Naive thymus-derived CD4-positive, alpha-beta T cell (primary cell): ENCODE measurements around the gene VWF. TPM values are rescaled to one million over a fixed set of nuclear protein-coding genes. Genes with fewer than 3 reads are reported as not detected.

Experiments
- ATAC-seq: fragments of 150-1000 bp; cut with Tn5 transposase; 2 replicates; pipeline ENCODE4 v1.10.0; 2021; ENCODE audit warnings: mild to moderate bottlenecking, moderate library complexity
- CTCF ChIA-PET: fragments of 350-600 bp; sonication (Branson Sonifier 250); formaldehyde crosslinking; loops from one replicate; lab custom pipeline; 2021; ENCODE audit warnings: antibody characterized with exemption; lab: Charles Lee
- POLR2A ChIA-PET: fragments of 350-600 bp; sonication (Branson Sonifier 250); formaldehyde crosslinking; loops from one replicate; lab custom pipeline; 2021; ENCODE audit warnings: antibody characterized with exemption, inconsistent platforms; lab: Charles Lee
- DNase-seq, 9 donors: peaks; one replicate each; pipeline versions ENCODE4 v3.0.0 to v3.0.0-alpha.2; 2020 to 2022; ENCODE audit warnings: mixed read lengths in 1 of 9
- H3K27ac ChIP-seq: one replicate; pipeline ENCODE4 v1.7.0; 2013; ENCODE audit warnings: mild to moderate bottlenecking, low read depth, low read length, moderate library complexity
- H3K27me3 ChIP-seq, 2 donors: one replicate each; pipeline ENCODE4 v1.7.0; 2013; ENCODE audit warnings: low read length in 2 of 2, mild to moderate bottlenecking in 2 of 2, moderate library complexity in 2 of 2; ENCODE audit not compliant: control insufficient read depth in 2 of 2, insufficient read depth in 2 of 2
- H3K36me3 ChIP-seq, 3 experiments: 1 replicate in 2 of 3; 2 replicates in 1 of 3; pipeline ENCODE4 v1.7.0; 2013; ENCODE audit warnings: low read length in 3 of 3, mild to moderate bottlenecking in 3 of 3, moderate library complexity in 1 of 3; ENCODE audit not compliant: insufficient read depth in 3 of 3, control insufficient read depth in 2 of 3
- H3K4me1 ChIP-seq, 2 donors: one replicate each; pipeline ENCODE4 v1.7.0; 2013; ENCODE audit warnings: low read length in 2 of 2, mild to moderate bottlenecking in 2 of 2, moderate library complexity in 1 of 2; ENCODE audit not compliant: control insufficient read depth in 2 of 2, insufficient read depth in 2 of 2
- H3K4me3 ChIP-seq: 2 replicates; pipeline ENCODE4 v1.7.0; 2013; ENCODE audit warnings: mild to moderate bottlenecking, low read length
- H3K9me3 ChIP-seq, 3 experiments: 1 replicate in 2 of 3; 2 replicates in 1 of 3; pipeline ENCODE4 v1.7.0; 2013; ENCODE audit warnings: low read length in 3 of 3; ENCODE audit not compliant: control insufficient read depth in 2 of 3
- H3K27ac Mint-ChIP-seq, 9 donors: one replicate each; pipeline ENCODE4 v1.8.0; 2020 to 2022; ENCODE audit warnings: mixed read lengths in 9 of 9, mild to moderate bottlenecking in 8 of 9, moderate library complexity in 5 of 9, inconsistent platforms in 2 of 9
- H3K27me3 Mint-ChIP-seq, 5 donors: one replicate each; pipeline ENCODE4 v1.8.0; 2021 to 2022; ENCODE audit warnings: mixed read lengths in 5 of 5, mild to moderate bottlenecking in 1 of 5
- H3K36me3 Mint-ChIP-seq, 5 donors: one replicate each; pipeline ENCODE4 v1.8.0; 2020 to 2022; ENCODE audit warnings: mixed read lengths in 5 of 5, mild to moderate bottlenecking in 3 of 5, inconsistent platforms in 1 of 5
- H3K4me1 Mint-ChIP-seq, 7 donors: one replicate each; pipeline ENCODE4 v1.8.0; 2020 to 2022; ENCODE audit warnings: mixed read lengths in 7 of 7, mild to moderate bottlenecking in 3 of 7, inconsistent platforms in 1 of 7
- H3K4me3 Mint-ChIP-seq, 10 donors: one replicate each; pipeline ENCODE4 v1.8.0; 2020 to 2022; ENCODE audit warnings: mild to moderate bottlenecking in 10 of 10, mixed read lengths in 10 of 10, moderate library complexity in 6 of 10, inconsistent platforms in 2 of 10
- H3K9me3 Mint-ChIP-seq, 11 donors: one replicate each; pipeline ENCODE4 v1.8.0; 2020 to 2022; ENCODE audit warnings: mixed read lengths in 11 of 11, mild to moderate bottlenecking in 4 of 11, inconsistent platforms in 1 of 11, moderate library complexity in 1 of 11
- intact Hi-C, 2 donors: fragments of 100-400 bp; cut with micrococcal nuclease; formaldehyde crosslinking; loops; one replicate each; pipeline ENCODE4 v1.15.1; 2023
- polyA plus RNA-seq, 2 donors: library from polyadenylated mRNA; unstranded; fragments of 300-500 nt; fragmentation: Illumina TruSeq; gene quantifications; one replicate each; pipeline ENCODE4 v1.2.3, GENCODE V29; 2021
- total RNA-seq, 6 experiments: library from RNA in 5 of 6; stranded (reverse) in 5 of 6; gene quantifications; 1 replicate in 5 of 6; 2 replicates in 1 of 6; pipeline ENCODE4 v1.2.3 and lab custom pipeline; 2021 to 2026

Gene VWF
- total and polyA plus RNA-seq, 7 experiments from 2014 or later = 0.21 to 0.34 (median 0.32) TPM; not detected in 4

DNA sequence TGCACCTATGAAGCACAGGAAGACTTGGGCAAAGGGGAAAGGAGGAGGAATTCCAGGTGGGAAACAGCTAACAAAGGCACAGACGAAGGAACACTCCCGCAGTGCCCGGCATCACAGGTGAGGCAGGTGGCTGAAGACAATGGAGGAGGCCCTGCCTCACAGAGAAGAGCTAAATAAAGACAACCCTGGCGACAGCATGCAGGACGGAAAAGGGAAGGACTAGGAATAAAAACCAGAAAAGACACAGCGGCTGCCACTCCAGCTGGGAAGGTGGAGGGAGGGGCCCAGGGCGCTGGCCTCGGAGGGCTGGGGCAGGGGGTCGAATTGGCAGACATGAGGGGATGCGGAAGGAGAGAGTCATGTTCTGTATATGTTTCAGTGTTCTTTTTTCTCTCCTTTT, 136.4 kb downstream of the VWF start:
- no peak overlapping the region for H3K27ac ChIP-seq
- peaks cover 0 to 3% (median 0%) of the 10 kb centered on the region in 7 donors for H3K4me1 Mint-ChIP-seq
- no peak overlapping the region for H3K4me3 ChIP-seq
- H3K9me3 Mint-ChIP-seq = no peaks in the 10 kb centered on the region
- H3K27ac Mint-ChIP-seq = no peak overlapping the region
- ChIA-PET CTCF (interaction anchor here (0.6 to 6.0 kb wide), 14 partner anchors 16 to 432 kb away, joined by 3 to 64 read pairs (median 5); no protein-coding TSS in a partner anchor), POLR2A (interaction anchor here (0.8 kb wide), 1 partner anchor 47 kb away, joined by 3 read pairs; no protein-coding TSS in a partner anchor)
- H3K4me1 ChIP-seq = no peaks in the 10 kb centered on the region
- peaks cover 0 to 2% (median 0%) of the 10 kb centered on the region in 5 donors for H3K27me3 Mint-ChIP-seq
- H3K27me3 ChIP-seq = no peaks in the 10 kb centered on the region
- H3K9me3 ChIP-seq = no peaks in the 10 kb centered on the region
- DNase-seq (no peak), ATAC-seq (no peak)
- H3K36me3 Mint-ChIP-seq = no peaks in the 10 kb centered on the region
- no peak overlapping the region for H3K4me3 Mint-ChIP-seq
- intact Hi-C loops = loop anchor here (1.0 kb wide), 4 partner anchors 52 to 297 kb away; no protein-coding TSS in a partner anchor
- no peaks in the 10 kb centered on the region for H3K36me3 ChIP-seq

DNA sequence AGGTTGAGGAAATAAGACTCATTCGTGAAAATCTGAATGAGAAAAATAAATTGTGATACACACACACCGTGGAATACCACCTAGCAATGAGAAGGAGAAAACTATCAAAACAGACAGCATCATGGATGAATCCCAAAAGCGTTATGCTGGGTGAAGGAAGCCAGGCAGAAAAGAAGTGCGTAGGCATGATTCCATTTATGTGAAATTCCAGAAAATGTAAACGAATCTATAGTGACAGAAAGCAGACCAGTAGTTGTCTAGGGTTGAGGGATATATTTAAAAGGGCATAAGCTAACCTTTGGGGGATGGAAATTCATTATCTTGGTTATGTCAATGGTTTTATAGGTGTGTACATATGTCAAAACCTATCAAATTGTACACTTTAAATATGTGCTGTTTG, 136.9 kb downstream of the VWF start:
- Mint-ChIP-seq H3K4me1 (peaks cover 0 to 3% (median 0%) of the 10 kb centered on the region in 7 donors), H3K36me3 (no peaks in the 10 kb centered on the region), H3K4me3 (no peak overlapping the region), H3K27ac (no peak overlapping the region), H3K27me3 (peaks cover 0 to 2% (median 0%) of the 10 kb centered on the region in 5 donors), H3K9me3 (no peaks in the 10 kb centered on the region)
- CTCF ChIA-PET = interaction anchor here (0.9 to 6.0 kb wide), 7 partner anchors 21 to 300 kb away, joined by 3 to 64 read pairs (median 15); no protein-coding TSS in a partner anchor
- POLR2A ChIA-PET = interaction anchor here (0.8 kb wide), 1 partner anchor 47 kb away, joined by 3 read pairs; no protein-coding TSS in a partner anchor
- intact Hi-C loops = no loop called here
- DNase-seq (no peak), ATAC-seq (no peak)
- H3K36me3 ChIP-seq = no peaks in the 10 kb centered on the region
- H3K4me3 ChIP-seq = no peak overlapping the region
- no peaks in the 10 kb centered on the region for H3K4me1 ChIP-seq
- H3K27ac ChIP-seq = no peak overlapping the region
- H3K9me3 ChIP-seq = no peaks in the 10 kb centered on the region
- no peaks in the 10 kb centered on the region for H3K27me3 ChIP-seq

DNA sequence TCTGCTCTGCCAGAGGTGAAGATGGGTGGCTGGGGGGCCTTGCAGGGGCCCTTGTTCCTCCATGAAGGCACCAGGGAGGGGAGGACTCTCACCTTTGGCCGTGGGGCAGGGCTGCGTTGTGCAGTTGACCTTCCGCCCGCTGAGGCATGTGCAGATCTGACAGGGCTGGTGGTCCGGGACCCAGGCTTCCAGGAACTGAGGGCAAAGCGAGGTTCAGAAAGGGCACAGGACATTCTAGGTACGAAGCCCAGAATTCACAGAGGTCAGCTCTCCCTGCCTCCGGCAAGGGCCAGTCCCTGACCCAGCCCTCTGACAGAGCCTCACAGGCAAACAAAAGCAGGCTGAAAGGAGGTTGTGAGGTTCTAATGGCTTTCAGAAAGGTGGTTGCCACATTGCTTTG, 139.0 kb downstream of the VWF start:
- DNase-seq = no peak
- no peaks in the 10 kb centered on the region for H3K4me1 ChIP-seq

DNA sequence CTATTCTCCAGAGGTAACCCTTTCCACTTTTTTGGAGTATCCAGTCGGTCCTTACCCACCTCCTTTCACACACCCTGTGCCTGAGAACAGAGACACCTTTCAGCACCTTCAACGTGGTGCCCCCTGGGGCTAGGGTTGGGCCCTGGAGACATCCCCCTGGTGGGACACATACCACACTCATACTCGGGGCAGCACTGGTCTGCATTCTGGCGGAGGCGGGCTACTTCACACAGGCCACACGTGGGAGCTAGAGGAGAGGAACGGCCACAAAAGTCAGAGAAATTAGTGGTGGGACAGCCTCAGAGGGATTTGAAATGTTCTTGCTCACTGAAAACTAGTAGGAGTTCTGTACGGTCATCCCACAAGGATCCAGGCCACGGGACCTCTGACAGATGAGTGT, 139.6 kb downstream of the VWF start:
- no peaks in the 10 kb centered on the region for H3K36me3 Mint-ChIP-seq
- Histone ChIP-seq H3K27me3 (no peaks in the 10 kb centered on the region), H3K9me3 (no peaks in the 10 kb centered on the region), H3K36me3 (no peaks in the 10 kb centered on the region), H3K4me3 (no peak overlapping the region), H3K27ac (no peak overlapping the region), H3K4me1 (no peaks in the 10 kb centered on the region)
- peaks cover 0 to 2% (median 0%) of the 10 kb centered on the region in 5 donors for H3K27me3 Mint-ChIP-seq
- no peak for DNase-seq
- peaks cover 0 to 3% (median 0%) of the 10 kb centered on the region in 7 donors for H3K4me1 Mint-ChIP-seq
- ChIA-PET POLR2A (no interaction called here), CTCF (no interaction called here)
- intact Hi-C loops = no loop called here
- peaks cover 0 to 3% (median 0%) of the 10 kb centered on the region in 11 donors for H3K9me3 Mint-ChIP-seq
- H3K27ac Mint-ChIP-seq = no peak overlapping the region
- no peak for ATAC-seq
- no peak overlapping the region for H3K4me3 Mint-ChIP-seq

More for the DNA sequence above, 139.0 kb downstream of the VWF start:
- Histone ChIP-seq H3K36me3 (no peaks in the 10 kb centered on the region), H3K4me3 (no peak overlapping the region), H3K27ac (no peak overlapping the region), H3K9me3 (no peaks in the 10 kb centered on the region), H3K27me3 (no peaks in the 10 kb centered on the region)
- H3K27ac Mint-ChIP-seq = no peak overlapping the region
- no peak for ATAC-seq
- CTCF ChIA-PET = no interaction called here
- POLR2A ChIA-PET = no interaction called here
- peaks cover 0 to 3% (median 0%) of the 10 kb centered on the region in 11 donors for H3K9me3 Mint-ChIP-seq
- H3K27me3 Mint-ChIP-seq = peaks cover 0 to 2% (median 0%) of the 10 kb centered on the region in 5 donors
- intact Hi-C loops = no loop called here
- H3K4me1 Mint-ChIP-seq = peaks cover 0 to 3% (median 0%) of the 10 kb centered on the region in 7 donors
- H3K36me3 Mint-ChIP-seq = no peaks in the 10 kb centered on the region
- H3K4me3 Mint-ChIP-seq = no peak overlapping the region

DNA sequence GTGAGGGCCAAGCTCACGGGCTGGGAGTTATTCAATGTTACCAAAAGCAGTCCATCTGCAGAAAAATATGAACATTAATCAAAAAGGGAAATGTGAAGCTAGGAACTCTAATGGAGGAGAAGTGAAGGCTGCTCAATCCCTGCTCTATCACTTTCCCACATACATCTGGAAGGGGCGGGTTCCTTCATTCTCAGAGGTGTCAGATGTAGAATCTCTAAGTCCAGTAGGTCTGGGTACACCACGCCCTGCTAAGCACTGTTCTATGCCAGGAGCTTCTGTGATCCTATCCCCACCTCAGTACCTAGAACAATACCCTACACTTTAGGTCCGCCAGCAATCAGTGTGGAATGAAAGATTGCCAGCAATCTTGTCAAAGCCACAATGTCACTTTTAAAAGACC, 142.4 kb downstream of the VWF start:
- Mint-ChIP-seq H3K9me3 (peaks cover 0 to 3% (median 0%) of the 10 kb centered on the region in 11 donors), H3K4me1 (peaks cover 0 to 1% (median 0%) of the 10 kb centered on the region in 7 donors), H3K27me3 (peaks cover 0 to 2% (median 0%) of the 10 kb centered on the region in 5 donors), H3K36me3 (no peaks in the 10 kb centered on the region), H3K27ac (no peak overlapping the region), H3K4me3 (no peak overlapping the region)
- Histone ChIP-seq H3K27me3 (no peaks in the 10 kb centered on the region), H3K4me3 (no peak overlapping the region), H3K27ac (no peak overlapping the region), H3K36me3 (no peaks in the 10 kb centered on the region), H3K4me1 (no peaks in the 10 kb centered on the region), H3K9me3 (no peaks in the 10 kb centered on the region)
- intact Hi-C loops = no loop called here
- no peak for DNase-seq
- POLR2A ChIA-PET = no interaction called here
- ATAC-seq = no peak
- CTCF ChIA-PET = interaction anchor here (0.8 to 2.4 kb wide), 3 partner anchors 8 to 302 kb away, joined by 3 to 9 read pairs (median 6); no protein-coding TSS in a partner anchor

DNA sequence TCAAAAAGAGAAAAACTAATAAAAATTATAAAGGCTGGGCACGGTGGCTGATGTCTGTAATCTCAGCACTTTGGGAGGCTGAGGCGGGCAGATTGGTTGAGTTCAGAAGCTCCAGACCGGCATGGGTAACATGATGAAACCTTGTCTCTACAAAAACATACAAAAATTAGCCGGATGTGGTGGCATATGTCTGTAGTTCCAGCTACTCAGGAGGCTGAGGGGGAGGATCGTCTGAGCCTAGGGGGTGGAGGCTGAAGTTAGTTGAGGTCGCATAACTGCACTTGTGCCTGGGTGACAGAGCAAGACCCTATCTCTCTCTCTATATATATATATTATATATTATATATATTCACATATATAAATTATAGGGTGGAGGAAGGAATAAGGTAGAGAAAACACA, 146.9 kb downstream of the VWF start:
- Mint-ChIP-seq H3K36me3 (no peaks in the 10 kb centered on the region), H3K27me3 (peaks cover 0 to 32% (median 20%) of the 10 kb centered on the region in 5 donors), H3K4me1 (peaks cover 0 to 1% (median 0%) of the 10 kb centered on the region in 7 donors), H3K4me3 (no peak overlapping the region), H3K9me3 (peaks cover 0 to 3% (median 0%) of the 10 kb centered on the region in 11 donors), H3K27ac (no peak overlapping the region)
- intact Hi-C loops = no loop called here
- Histone ChIP-seq H3K4me3 (no peak overlapping the region), H3K36me3 (no peaks in the 10 kb centered on the region), H3K4me1 (no peaks in the 10 kb centered on the region), H3K27me3 (no peaks in the 10 kb centered on the region), H3K27ac (no peak overlapping the region), H3K9me3 (no peaks in the 10 kb centered on the region)
- ChIA-PET POLR2A (no interaction called here), CTCF (no interaction called here)
- ATAC-seq = no peak
- DNase-seq = no peak

DNA sequence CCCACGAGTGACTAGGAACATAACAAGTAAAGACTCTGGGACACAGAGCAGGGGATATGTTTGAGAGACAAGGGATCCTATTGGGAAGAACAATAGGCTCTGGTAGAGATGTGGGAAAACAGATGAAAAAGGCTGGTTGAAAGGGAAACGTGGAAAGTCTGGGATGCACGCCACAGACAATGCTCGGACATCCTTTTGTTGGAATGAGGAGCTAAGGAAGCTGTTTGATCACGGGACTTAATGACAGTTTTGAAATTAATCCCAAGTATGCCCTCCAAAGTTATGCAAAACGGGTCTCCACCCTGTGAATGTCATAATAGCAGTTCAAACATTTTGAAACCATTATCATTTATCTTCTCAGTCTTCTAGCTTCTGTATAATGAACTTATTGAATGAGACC, 147.8 kb downstream of the VWF start:
- Mint-ChIP-seq H3K27ac (no peak overlapping the region), H3K27me3 (peaks cover 0 to 33% (median 26%) of the 10 kb centered on the region in 5 donors), H3K4me1 (peaks cover 0 to 1% (median 0%) of the 10 kb centered on the region in 7 donors), H3K9me3 (peaks cover 0 to 3% (median 0%) of the 10 kb centered on the region in 11 donors), H3K36me3 (no peaks in the 10 kb centered on the region), H3K4me3 (no peak overlapping the region)
- no peak for DNase-seq
- no peak overlapping the region for H3K4me3 ChIP-seq
- no peak for ATAC-seq
- no peaks in the 10 kb centered on the region for H3K27me3 ChIP-seq
- no peak overlapping the region for H3K27ac ChIP-seq
- H3K9me3 ChIP-seq = no peaks in the 10 kb centered on the region
- H3K36me3 ChIP-seq = no peaks in the 10 kb centered on the region
- ChIA-PET POLR2A (no interaction called here), CTCF (no interaction called here)
- intact Hi-C loops = no loop called here
- no peaks in the 10 kb centered on the region for H3K4me1 ChIP-seq
